HepG2 (cell line): ENCODE results near the gene KLF16. TPM values are rescaled to one million over a fixed set of nuclear protein-coding genes. Genes with fewer than 3 reads are reported as not detected.

Source experiments
- ATAC-seq: fragments of 200-7000 bp; cut with Tn5 transposase; 3 replicates; pipeline ENCODE4 v1.9.1; 2020; ENCODE audit warnings: mild to moderate bottlenecking, moderate library complexity
- BruUV-seq: library from RNA; stranded (reverse); fragments of 400-500 nt; replicated peaks from 2 replicates; lab custom pipeline; 2021; lab: Mats Ljungman, UMichigan
- CTCF ChIA-PET: fragments of 300-600 bp; formaldehyde crosslinking; extraction: SDS; loops from one replicate; lab custom pipeline; 2021; ENCODE audit warnings: low total read pairs, inconsistent platforms, low intra/inter-chr PET ratio; lab: Yijun Ruan, JAX
- POLR2A ChIA-PET: fragments of 350-600 bp; sonication (Branson Sonifier 250); formaldehyde crosslinking; loops from one replicate; lab custom pipeline; 2020; ENCODE audit warnings: antibody characterized with exemption, inconsistent platforms; lab: Yijun Ruan, JAX
- DNase-seq: peaks from one replicate; pipeline ENCODE4 v3.0.0-alpha.2; 2015; ENCODE audit warnings: low spot score
- FAIRE-seq: peaks from 3 replicates; lab custom pipeline; 2011; peaks lifted over from hg19 to GRCh38; lab: Jason Lieb, UNC
- H2AFZ ChIP-seq: one replicate; pipeline ENCODE4 v1.6.1; 2011; ENCODE audit warnings: low read length, inconsistent platforms
- H3K27ac ChIP-seq: fragments of 300-600 bp; 3 replicates; pipeline ENCODE4 v1.8.0; 2011; ENCODE audit warnings: mixed run types, mild to moderate bottlenecking, mixed read lengths, low read length, inconsistent platforms; ENCODE audit not compliant: insufficient read depth; ENCODE audit errors: extremely low read length
- H3K27me3 ChIP-seq, 2 experiments: fragments of 200-600 bp in 1 of 2; 2 replicates in 1 of 2; 3 replicates in 1 of 2; pipeline versions ENCODE4 v1.6.0 to v1.8.0; 2011; ENCODE audit warnings: low read length in 2 of 2, mild to moderate bottlenecking in 2 of 2, moderate library complexity in 2 of 2, inconsistent platforms in 1 of 2; ENCODE audit not compliant: insufficient read depth in 2 of 2, control insufficient read depth in 1 of 2
- H3K36me3 ChIP-seq, 2 experiments: fragments of 200-600 bp in 1 of 2; replicated peaks in 1 of 2; 2 replicates in 1 of 2; 3 replicates in 1 of 2; pipeline versions ENCODE4 v1.5.1 to v1.8.0; 2011; ENCODE audit warnings: low read length in 2 of 2, inconsistent platforms in 1 of 2; ENCODE audit not compliant: insufficient read depth in 2 of 2, control insufficient read depth in 1 of 2
- H3K4me1 ChIP-seq: 2 replicates; pipeline ENCODE4 v1.5.1; 2012; ENCODE audit warnings: low read length, inconsistent platforms; ENCODE audit not compliant: insufficient read depth
- H3K4me2 ChIP-seq: 2 replicates; pipeline ENCODE4 v1.6.0; 2011; ENCODE audit warnings: low read depth, low read length, inconsistent platforms
- H3K4me3 ChIP-seq, 3 experiments: fragments of 200-600 bp in 1 of 3; sonication (generic), shearing (Covaris generic) in 1 of 3; replicated peaks in 1 of 3; 2 replicates each; pipeline ENCODE4 v1.5.1; 2011 to 2016; ENCODE audit warnings: low read length in 3 of 3, inconsistent platforms in 2 of 3, low read depth in 2 of 3, mild to moderate bottlenecking in 2 of 3, control low read depth in 1 of 3, mixed read lengths in 1 of 3; ENCODE audit not compliant: insufficient read depth in 1 of 3
- H3K79me2 ChIP-seq: one replicate; pipeline ENCODE4 v1.6.1; 2011; ENCODE audit warnings: low read length, inconsistent platforms; ENCODE audit not compliant: insufficient read depth
- H3K9ac ChIP-seq: 2 replicates; pipeline ENCODE4 v1.6.0; 2011; ENCODE audit warnings: mild to moderate bottlenecking, low read depth, low read length, inconsistent platforms; ENCODE audit not compliant: insufficient read depth
- H3K9me3 ChIP-seq: 2 replicates; pipeline ENCODE4 v1.5.1; 2012; ENCODE audit warnings: mild to moderate bottlenecking, low read length
- H4K20me1 ChIP-seq: 2 replicates; pipeline ENCODE4 v1.6.0; 2011; ENCODE audit warnings: inconsistent platforms, mild to moderate bottlenecking, low read length, moderate library complexity; ENCODE audit not compliant: insufficient read depth
- MBD4 ChIP-seq: IDR thresholded peaks from 2 replicates; pipeline ENCODE4 v1.6.1; 2012; ENCODE audit warnings: low read length, inconsistent platforms, borderline replicate concordance
- POLR2AphosphoS2 ChIP-seq: IDR thresholded peaks from 2 replicates; pipeline ENCODE4 v1.6.1; 2011; ENCODE audit warnings: low read depth, low read length, improper control_type of control experiment
- TP53 ChIP-seq: sonication (generic); formaldehyde crosslinking; conservative IDR thresholded peaks from 2 replicates; pipeline ENCODE4 v1.4.0; 2020; ENCODE audit warnings: missing genetic modification reagents
- ZFY ChIP-seq: sonication (generic); formaldehyde crosslinking; IDR thresholded peaks from 2 replicates; pipeline ENCODE4 v1.4.0; 2020; ENCODE audit warnings: missing genetic modification reagents
- ZNF333 ChIP-seq: sonication (generic); formaldehyde crosslinking; IDR thresholded peaks from 2 replicates; pipeline ENCODE4 v1.4.0; 2020; ENCODE audit warnings: mild to moderate bottlenecking, missing genetic modification reagents, borderline replicate concordance
- ZNF367 ChIP-seq: sonication (generic); formaldehyde crosslinking; IDR thresholded peaks from 2 replicates; pipeline ENCODE4 v1.4.0; 2020; ENCODE audit warnings: missing genetic modification reagents, borderline replicate concordance
- ZNF605 ChIP-seq: sonication (generic); formaldehyde crosslinking; IDR thresholded peaks from 2 replicates; pipeline ENCODE4 v1.8.0; 2022; ENCODE audit warnings: mild to moderate bottlenecking, missing genetic modification reagents
- WGBS: methylation state at CpG from one replicate; pipeline ENCODE4 v1.1.6; 2017; ENCODE audit warnings: low lambda C conversion rate; 5-methylcytosine and 5-hydroxymethylcytosine counted together
- in situ Hi-C: cut with HindIII; loops from 2 replicates; pipeline ENCODE4 v1.10.0; 2017; ENCODE audit warnings: low pct_unique_long_range_greater_than_20kb; ENCODE audit not compliant: extremely low pct_ligation_motif_present
- intact Hi-C: fragments of 100-400 bp; cut with micrococcal nuclease; formaldehyde crosslinking; loops from one replicate; pipeline ENCODE4 v1.10.0; 2022; ENCODE audit not compliant: unreplicated experiment
- polyA plus RNA-seq, 8 experiments: library from polyadenylated mRNA; depleted of rRNA in 3 of 8; stranded (reverse) in 7 of 8; unstranded in 1 of 8; fragments of >200 nt; fragmentation: Illumina TruSeq in 4 of 8; extraction: Trizol in 4 of 8; gene quantifications; 2 replicates each; pipeline versions ENCODE4 v1.2.1 to v1.2.3, GENCODE V29; 2011 to 2016; ENCODE audit warnings: low read depth in 4 of 8, missing spikeins in 1 of 8, mixed read lengths in 1 of 8; ENCODE audit not compliant: insufficient read depth in 1 of 8
- total RNA-seq, 5 experiments: library from RNA; depleted of rRNA; stranded (reverse); fragments of >200 nt; fragmentation: Illumina TruSeq; extraction: Trizol; gene quantifications; 2 replicates each; pipeline ENCODE4 v1.2.3, GENCODE V29; 2016; ENCODE audit warnings: low read depth in 1 of 5
- TF ChIP-seq, protein P1 (sequence below): sonication (generic); formaldehyde crosslinking; IDR thresholded peaks from 2 replicates; pipeline ENCODE4 v1.8.0; 2022; ENCODE audit warnings: mild to moderate bottlenecking, missing genetic modification reagents, moderate library complexity

The KLF16 gene
- total and polyA plus RNA-seq, 2 of the 13 experiments (the other 11 are each of a cell fraction or from before 2014, with no cell fraction given) = 3.5 to 6.7 TPM

DNA sequence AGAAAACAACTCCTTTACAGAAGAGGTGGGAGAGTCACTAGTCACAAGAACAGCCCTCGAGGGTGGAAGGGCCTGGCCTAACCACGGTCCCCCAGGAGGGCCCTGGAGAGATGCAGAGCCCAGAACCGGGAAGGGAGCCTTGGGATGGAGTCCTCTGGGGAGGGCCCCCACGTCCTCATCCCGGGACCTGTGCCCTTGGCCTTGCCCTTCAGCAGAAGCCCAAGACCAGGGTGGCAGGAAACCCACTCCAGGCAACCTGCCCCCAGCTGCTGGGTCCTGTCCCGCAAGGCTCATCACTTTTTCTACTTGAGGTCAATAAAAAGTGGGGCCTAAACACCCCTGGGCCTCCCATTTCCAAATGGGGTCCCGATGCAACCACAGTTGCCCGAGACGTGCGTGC lies 49.0 kb downstream of the KLF16 start:
- no TSS peak for BruUV-seq
- intact Hi-C loops (no loop called here), in situ Hi-C loops (no loop called here)
- no peaks in the 10 kb centered on the region for H3K79me2 ChIP-seq
- H3K9me3 ChIP-seq = no peaks in the 10 kb centered on the region
- no peak overlapping the region for H3K27ac ChIP-seq
- no peak overlapping the region for H3K4me2 ChIP-seq
- H3K4me1 ChIP-seq = peaks cover 18% of the 10 kb centered on the region
- no peak overlapping the region for H3K9ac ChIP-seq
- H3K4me3 ChIP-seq = no peak overlapping the region
- no peak for ATAC-seq
- H2AFZ ChIP-seq = no peak overlapping the region
- no peaks in the 10 kb centered on the region; a peak in 1 of 5 replicates for H3K27me3 ChIP-seq
- peaks cover 16 to 23% of the 10 kb centered on the region in 2 experiments for H3K36me3 ChIP-seq
- DNase-seq = no peak
- CTCF ChIA-PET = no interaction called here
- no peak for FAIRE-seq
- TF ChIP-seq TP53 (CRISPR knock-in tag) = no peak
- TF ChIP-seq, protein P1, sequence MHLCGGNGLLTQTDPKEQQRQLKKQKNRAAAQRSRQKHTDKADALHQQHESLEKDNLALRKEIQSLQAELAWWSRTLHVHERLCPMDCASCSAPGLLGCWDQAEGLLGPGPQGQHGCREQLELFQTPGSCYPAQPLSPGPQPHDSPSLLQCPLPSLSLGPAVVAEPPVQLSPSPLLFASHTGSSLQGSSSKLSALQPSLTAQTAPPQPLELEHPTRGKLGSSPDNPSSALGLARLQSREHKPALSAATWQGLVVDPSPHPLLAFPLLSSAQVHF (CRISPR knock-in tag) = no peak
- TF ChIP-seq ZNF333 (CRISPR knock-in tag) = no peak
- no peak for TF ChIP-seq MBD4
- TF ChIP-seq ZNF605 (CRISPR knock-in tag) = no peak
- TF ChIP-seq POLR2AphosphoS2 = no peak
- peak; percentile 15; the same call in 1 of the 2 replicates for TF ChIP-seq ZFY (CRISPR knock-in tag)
- TF ChIP-seq ZNF367 (CRISPR knock-in tag) = no peak
- H4K20me1 ChIP-seq = no peaks in the 10 kb centered on the region
- POLR2A ChIA-PET = no interaction called here
- WGBS = 78% methylated on average over 4 of the region's 10 CpGs
